NCI-H1092 treated with DMSO at 0.1 percent for 48 hours (cell line): ENCODE data around the gene ACADVL.
A peak's percentile ranks its signal among the peaks of the same experiment; 100 is the strongest.

ENCODE experiments used
- DNase-seq: peaks from one replicate; lab custom pipeline; 2025; lab: John Stamatoyannopoulos, UW

Gene ACADVL

DNA sequence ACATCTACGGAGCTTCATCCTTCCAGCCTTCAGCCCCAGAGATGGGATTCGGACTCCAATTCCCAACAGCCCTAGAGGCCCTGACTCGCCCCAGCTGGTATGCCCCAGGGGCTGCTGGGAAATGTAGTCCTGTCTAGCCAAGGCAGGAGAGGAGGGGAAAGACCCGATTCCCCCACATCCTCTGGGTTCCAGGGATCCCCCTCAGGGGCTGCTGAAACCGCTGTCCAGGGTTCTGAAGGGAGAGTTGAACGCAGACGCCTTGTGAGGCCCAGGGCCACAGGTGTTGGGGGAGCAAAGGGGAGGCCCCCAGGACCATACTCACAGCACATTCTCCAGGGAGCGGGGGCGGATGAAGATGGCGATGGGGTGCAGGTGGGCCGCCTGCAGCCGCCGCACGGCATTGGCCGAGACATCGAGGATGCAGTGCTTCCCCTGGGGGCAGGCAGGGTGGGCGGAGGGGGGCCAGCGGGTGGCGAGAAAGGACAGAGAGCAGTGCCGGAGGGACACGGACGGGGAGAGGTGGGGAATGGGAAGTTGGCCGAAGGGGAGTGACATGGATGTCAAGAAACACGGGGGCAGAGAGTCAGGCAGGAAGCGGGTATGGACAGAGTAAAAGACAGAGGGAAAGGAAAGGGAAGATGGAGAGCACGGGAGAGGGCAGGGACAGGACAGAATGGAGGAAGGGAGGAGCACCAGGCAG is 28.0 kb upstream of the ACADVL start:
- DNase-seq: peak; percentile 7

DNA sequence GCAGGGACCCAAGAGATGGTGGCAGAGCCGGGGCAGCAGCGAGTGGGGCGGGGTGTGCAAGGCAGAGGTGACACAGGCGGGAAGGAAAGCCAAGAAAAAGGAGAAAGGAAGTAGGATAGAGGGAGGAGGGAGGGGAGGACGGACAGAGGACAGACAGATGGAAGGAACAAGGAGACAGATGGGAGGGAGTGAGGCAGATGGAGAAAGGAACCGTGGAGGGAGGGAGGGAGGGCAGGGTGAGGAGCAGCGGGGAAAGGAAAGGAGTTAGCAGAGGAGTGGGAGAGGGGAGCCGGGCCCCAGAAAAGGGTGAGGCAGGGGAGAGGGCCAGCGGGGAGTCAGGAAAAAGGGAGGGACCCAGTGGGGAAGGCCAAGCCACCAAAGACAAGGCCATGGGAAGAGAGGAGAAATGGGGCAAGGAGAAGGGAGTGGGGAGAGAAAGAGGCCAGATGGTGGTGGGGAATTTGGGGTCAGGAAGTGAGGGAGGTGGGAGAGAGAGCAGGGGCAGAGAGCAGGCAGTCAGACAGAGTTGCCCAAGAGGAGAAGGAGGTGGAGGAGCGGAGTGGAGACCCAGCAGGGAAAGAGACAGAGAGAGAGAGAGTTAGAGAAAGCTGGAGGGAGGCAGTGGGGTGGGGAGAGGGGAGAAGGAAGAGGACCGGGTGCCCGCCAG is 27.3 kb upstream of the ACADVL start:
- no peak for DNase-seq

DNA sequence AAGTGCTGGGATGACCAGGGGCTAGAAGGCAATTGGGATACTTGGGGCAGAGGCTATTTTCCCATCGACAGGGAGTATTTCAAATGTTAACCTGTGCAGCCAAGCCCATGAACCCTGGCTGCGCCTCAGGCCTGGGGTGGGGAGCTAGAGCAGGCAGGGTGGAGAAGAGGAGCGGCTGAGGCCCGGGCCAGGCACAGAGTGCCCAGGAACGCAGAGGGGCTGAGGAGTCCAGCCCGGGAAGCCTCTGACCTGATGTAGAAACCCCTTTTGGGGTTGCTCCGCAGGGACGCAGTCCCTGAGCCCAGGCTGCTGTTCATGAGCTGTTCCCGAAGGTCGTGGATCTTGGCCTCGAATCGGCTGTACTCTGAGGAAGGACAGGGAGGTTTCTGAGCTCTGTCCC is 23.8 kb upstream of the ACADVL start:
- no peak for DNase-seq

DNA sequence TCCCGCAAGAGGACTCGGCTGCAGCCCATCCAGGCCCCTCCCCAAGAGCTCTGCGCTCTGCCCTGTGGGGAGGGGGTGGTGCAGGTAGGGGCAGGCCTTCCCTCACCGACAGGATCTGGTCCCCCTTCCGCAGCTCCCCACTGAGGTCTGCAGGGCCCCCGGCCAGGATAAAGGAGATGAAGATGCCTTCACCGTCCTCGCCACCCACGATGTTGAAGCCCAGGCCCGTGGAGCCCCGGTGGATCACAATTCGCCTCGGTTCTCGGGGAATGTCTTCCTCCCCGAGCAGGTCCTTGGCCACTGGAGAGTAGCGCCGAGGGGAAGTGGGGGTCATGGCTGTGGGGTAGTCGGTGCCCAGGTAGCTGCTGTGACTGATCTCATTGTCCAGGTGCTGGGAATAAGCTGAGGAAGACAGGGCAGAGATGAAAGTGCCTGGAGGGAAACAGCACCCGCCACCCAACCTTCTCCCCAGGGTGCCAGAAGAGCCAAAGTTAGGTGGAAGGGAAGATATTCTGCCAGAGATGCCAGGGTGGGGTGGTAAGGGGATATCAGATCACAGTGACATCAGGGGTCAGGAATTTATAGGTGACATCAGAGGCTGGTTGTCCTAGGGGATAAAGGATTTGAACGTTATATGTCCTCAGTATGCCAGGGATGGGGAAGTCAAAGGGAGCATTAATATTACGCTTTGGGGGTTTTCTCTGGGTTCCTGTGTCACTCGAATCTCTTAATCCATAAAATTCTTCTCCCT is 22.9 kb upstream of the ACADVL start:
- DNase-seq: no peak

DNA sequence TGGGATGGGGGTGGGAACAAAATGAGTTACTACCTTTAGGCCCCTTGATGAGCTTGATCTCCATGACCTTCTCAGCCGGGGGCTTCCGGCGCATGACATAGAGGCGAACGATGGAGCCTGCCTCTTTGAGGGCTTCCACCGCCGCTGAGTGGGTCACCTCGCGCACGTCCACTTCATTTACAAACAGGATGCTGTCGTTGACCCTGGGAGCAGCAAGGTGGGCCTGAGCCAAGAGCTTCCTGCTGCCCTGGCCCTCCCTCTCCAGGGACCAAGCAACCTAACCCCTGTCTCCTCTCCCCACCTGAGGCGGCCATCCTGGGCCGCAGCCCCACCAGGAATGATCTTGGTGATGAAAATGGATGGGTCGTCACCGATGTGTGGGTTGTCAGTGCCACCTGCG is 16.3 kb upstream of the ACADVL start:
- DNase-seq: no peak

DNA sequence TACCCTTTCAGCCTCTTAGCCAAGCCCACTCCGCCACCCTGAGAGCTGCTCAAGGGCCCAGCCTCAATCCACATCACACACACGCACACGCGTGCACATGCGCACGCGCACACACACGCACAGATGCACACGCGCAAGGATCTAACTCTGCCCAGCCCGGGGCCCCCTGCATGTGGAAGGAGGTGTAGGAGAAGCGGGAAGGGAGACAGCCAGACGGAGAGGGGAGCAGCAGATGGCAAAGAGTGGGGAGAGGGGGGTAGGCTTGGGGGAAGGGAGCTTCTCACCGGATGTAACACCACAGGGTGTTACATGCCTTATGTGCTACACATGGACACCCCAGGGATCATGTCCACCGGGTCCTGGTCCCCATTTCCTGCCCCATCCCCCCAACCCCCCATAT is 15.4 kb upstream of the ACADVL start:
- peak; percentile 25 for DNase-seq

DNA sequence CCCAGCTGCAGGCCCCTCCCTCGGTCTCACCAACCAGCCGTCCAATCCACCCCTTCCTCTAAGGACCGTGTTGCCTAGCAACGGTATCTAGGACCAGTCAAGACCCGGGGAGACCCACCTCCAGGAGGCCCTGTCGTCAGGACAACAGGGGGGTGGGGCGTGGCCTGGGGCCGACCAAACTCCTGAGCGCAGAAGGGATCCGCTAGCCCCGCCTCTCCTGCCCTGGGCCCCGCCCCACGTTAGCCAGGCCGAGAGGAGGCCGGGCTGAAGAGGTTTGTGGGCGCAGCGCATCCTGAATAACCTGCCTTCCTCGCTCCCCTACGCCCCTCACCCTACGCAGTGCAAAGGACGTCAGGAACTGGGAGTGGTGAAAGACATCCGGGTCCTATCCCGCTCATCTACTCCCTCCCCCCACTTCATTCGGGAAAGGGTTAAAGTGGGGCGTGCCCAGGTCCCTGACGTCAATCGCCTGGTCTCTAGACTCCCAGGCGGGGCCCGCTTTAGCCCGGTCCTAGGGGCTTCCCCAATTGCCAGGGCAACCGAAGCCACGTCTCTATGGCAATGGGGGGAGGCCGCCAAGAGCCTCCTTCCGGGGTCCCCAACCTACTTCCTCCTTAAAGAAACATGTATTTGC is 14.8 kb upstream of the ACADVL start:
- peak; percentile 83 for DNase-seq

DNA sequence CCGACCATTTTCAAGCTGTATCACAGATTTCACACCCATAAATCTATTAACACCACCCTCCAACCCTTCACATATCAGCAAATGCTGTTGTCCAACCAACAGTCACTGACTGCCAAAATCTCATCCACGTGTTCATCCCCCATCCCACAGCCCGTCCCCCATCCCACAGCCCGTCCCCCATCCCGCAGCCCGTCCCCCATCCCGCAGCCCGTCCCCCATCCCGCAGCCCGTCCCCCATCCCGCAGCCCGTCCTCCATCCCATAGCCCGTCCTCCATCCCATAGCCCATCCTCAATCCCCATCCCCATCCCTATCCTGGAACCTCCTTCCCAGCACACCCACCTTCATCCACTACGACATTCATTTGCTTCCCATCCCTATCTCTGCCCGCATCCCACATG is 14.2 kb upstream of the ACADVL start:
- no peak for DNase-seq

DNA sequence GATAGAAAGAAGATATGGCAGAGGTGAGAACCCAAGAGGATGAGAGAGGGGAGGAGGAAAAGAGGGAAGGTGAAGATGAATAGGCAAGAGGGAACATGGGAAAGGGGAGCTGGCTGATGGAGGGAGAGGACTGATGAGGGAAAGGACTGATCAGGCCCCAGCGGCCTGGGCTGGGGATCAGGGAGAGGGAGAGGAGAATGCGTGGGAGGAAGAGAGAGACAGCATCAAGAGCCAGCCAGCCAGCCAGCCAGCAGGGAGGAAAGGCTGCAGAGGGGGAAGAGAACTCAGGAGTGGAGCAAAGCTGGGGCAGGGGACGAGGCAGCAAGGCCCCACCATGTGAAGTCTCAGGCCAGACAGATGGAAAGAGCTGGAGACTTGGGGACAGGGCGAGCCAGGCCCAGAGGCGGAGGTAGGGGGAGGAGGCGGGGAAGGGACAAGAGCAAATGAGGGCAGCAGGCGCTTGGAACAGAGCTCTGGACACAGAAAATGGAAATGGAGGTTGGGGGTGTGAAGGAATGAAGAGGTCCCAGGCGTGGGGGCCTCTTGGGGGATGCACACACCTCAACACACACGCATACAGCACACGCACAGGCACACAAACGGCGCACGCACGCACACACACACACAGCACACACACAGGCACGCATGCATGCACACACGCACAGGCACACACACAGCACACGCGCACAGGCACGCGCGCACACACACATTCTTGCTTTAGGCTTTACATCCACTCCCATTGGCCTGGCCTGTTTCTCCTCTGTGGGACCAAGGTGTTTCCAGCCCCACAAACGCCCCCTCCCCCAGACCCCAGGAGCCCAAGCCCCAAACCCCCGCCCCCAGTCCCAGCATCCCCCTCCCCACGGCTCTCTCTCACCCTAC is 12.4 kb upstream of the ACADVL start:
- no peak for DNase-seq

DNA sequence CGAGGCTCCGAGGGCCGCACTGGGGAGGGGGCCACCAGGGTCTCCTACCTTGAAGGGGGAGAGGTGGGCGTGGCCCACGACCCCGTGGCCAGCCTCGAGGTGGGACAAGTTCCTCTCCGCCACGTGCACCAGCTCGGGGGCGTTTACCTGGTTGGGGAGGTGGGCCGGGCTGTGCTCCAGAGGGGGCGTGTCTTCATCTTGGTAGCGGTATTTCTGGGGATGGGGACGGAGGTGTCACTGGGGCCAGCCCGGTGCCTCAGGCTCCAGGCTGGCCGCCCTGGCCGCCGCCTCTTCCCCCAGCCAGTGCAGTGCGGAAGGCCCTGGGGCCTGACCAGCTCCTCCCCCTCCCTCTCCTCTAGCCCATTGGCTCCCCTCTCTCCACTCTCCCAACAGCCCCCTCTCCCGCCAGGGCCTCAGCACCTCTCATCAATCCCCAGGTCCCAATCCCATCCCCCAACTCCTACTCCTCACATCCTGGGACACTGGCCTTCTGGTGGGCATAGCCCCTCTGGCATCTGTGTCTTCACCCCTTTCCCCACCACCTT is 11.6 kb upstream of the ACADVL start:
- DNase-seq: no peak

DNA sequence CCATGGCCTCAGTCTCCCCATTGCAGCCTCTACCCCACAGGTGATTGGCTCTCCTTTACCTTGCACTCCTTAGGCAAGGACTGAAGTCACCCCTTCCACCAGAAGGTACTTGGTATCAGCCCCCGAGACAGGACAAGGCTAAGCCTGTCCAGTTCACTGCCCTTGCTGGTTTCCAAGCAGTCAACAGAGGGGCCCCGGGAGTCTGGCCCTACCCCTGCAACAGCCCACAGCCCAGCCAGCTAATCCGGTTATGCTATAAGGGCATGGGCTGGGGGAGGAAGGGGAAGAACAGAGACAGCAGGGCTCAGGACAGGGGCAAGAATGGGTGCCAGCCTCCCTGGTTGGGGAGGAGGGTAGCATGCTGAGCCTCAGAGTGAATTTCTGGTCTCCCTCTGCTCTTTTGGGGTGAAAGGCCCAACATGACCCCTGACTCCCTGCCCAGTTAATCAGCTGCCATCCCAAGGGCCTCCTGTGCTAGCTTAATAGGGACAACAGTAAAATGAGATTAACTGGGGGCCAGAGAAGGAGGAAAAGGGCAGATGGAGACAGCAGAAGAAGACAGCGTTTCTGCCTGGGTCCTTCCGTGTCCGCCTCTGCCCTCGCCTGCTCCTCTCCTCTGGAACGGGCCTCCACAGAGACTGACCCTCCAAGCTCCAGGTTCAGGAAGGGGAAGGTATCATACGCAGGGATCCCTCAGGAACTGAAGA is 10.8 kb upstream of the ACADVL start:
- DNase-seq: no peak

DNA sequence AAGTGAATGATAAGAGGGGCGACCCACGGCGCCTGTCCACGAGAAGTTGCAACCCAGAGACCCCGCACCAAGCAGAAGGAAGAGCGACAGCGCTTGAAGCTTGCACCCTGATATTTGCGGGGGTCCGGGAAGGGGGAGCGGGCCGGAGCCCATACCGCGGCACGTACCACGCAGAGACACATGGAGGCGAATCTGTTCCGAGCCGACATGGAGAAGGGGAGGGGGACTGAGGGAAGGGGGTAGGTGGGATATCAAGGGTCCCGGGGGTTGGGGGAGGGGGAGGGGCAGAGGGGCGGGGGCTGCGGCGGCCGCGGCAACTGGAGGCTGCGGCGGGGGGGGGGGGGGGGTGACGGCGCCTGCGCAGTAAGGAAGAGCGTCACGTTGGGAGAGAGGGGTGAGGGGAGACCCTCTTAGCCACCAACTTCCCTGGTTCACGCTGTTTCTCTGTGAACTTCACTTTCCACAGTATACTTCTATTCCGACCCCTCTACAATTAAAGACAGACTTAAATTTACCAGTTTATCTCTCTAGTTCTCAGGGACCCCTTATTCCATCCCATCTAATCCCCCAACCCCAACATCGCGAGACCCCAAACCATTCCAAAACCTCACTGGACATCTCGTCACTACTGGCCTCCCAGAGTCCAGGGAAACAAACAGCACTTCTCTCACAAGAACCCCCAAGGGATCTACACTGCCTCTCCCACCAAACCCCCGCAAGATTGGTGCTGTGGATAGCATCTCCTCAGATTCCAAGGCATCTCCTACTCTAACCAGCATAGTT is 8.1 kb upstream of the ACADVL start:
- DNase-seq: no peak

DNA sequence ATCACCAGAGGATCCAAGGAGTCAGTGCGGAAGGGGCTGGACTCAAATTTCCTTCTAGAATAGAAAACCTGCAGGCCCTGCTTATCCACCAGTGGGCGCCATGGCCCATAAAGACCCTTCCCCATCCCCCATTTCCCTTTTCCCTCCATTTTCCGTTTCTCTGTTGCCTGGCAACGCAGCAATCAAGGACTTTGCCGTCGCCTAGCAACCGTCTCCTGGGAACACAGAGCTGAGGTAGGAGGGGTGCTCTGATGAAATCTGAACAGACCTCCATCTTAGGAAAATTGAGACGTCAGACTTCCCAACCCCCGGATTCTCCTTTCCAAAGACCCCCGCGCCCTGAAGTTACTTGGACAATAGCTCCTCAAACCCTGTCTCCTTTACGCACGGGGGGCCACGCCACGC is 5.8 kb upstream of the ACADVL start:
- peak; percentile 93 for DNase-seq

DNA sequence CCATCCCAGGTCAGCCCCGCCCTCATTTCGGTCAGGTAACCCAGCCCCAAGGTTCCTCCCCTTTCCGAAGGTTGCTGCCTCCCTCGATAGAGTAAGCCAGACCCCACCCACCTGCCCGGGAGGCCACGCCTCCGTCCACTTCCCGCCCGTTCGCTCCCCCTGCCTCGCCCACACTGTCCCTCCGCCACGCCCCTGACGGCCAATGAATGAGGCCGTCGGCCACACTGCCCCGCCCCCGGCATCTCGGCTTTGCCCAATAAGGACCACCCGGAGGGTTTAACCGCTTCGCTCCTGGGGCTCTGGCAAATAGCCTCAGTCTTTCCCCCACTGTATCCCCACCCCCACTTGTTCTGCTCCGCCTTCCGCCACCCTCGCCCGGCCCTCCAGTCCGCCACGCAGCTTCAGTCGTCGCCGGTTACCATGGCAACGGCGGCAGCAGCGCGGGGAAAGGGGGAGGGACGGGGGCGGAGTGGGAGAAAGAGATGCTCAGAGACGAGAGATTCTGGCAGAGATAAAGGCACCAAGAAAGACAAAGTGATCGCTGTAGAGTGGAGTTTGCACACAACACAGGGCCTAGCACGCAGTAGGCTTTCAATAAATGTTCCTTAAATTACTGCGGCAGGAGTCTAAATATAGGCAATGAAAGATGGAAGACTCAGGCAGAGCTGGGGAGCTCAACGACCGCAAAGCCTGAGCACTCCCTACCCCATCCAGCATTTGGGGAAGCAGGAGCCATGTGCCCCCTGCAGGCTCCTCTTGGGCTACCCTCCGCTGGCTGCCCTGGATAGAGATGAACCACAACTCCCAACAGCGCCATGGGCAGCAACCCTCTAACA is 5.2 kb upstream of the ACADVL start:
- peak; percentile 93 for DNase-seq

DNA sequence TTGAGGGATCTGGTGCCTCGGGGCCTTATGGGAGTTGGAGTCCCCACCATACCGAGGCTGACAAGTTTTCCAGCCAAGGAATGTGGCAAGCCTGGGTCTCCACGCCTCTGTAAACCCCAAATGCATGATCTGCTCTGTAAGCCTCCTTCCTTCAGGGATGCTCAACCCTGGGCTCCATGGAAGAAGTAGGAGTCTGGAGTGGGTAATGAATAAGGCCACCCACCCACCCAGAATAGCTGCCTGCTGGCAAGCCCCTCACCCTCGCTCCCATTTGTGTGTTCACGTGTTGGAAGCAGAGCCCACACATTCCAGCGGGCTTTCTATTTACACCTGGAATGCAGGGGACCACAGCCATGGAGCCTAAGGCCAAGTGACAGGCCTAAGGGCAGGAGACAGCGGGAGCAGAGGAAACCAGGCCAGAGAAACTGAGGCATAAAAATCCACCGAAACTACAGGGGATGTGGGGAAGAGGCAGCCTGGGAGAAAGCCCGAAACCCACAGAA is 4.6 kb upstream of the ACADVL start:
- DNase-seq: no peak

DNA sequence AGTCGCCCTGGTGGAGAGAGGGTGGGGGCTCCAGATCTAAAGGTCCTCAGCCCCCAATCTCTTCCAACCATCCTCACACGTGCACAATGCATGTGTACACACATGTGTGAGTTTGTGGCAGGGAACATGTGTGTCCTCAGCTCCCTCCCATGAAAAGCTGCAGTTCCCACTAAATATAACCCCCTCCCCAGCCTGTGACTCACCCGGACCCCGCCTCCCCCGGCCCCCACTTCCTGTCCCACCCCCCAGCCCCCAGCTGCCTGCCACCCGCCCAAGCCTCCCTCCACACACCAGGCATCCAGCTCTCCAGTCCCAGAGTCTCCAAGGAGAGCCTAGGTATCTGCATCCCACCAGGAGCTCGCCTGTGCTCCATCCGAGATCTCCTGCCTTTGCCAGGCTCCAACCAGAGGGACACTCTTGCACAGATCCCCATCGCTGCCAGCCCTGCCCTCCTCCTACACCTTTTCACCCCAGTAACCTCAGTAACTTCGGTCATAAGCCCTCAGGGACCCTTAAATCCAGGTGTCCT is 4.0 kb upstream of the ACADVL start:
- DNase-seq: no peak

DNA sequence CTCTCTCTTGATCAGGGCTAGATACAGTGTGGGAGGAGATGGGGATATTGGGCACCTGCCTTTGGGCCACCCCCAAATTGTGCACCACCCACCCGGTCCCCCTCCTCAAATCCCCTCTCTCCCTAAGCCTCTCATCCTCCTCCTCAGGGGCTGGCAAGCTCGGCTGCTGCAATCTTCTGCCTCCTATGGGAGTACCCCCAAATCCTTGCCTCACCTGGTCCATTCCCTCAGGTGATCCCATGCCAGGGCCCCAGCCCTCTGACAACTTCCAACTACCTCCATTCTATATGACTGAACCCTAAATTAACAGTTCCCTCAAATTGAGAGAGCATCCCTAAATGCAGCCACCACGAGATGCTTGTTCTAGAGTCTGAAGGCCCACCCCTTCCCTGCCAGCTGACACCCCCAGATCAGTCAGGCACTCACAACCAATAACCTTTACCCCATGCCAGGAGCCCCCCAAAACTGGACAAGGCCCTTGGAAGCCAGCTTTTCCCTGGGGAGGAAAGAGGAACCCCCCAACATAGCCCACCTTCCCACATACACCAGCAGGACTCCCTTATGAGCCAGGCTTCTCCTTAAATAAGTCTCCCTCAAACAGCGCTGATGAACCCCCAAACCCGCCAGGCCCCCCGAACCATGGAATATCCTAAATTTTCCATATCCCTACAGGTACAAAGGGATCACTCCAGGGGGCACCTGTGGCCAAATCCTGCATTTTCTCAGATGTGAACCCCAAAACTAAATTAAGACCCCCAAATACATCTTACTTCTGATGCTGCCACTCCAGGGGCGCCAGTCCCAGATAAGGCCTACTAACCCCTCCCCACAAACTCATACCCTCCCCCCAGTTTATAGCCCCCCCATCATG is 3.3 kb upstream of the ACADVL start:
- no peak for DNase-seq
